ENCODE measurements around the gene SBF1. TPM values are rescaled to one million over a fixed set of nuclear protein-coding genes. Genes with fewer than 3 reads are reported as not detected.

SBF1 gene, protein sequence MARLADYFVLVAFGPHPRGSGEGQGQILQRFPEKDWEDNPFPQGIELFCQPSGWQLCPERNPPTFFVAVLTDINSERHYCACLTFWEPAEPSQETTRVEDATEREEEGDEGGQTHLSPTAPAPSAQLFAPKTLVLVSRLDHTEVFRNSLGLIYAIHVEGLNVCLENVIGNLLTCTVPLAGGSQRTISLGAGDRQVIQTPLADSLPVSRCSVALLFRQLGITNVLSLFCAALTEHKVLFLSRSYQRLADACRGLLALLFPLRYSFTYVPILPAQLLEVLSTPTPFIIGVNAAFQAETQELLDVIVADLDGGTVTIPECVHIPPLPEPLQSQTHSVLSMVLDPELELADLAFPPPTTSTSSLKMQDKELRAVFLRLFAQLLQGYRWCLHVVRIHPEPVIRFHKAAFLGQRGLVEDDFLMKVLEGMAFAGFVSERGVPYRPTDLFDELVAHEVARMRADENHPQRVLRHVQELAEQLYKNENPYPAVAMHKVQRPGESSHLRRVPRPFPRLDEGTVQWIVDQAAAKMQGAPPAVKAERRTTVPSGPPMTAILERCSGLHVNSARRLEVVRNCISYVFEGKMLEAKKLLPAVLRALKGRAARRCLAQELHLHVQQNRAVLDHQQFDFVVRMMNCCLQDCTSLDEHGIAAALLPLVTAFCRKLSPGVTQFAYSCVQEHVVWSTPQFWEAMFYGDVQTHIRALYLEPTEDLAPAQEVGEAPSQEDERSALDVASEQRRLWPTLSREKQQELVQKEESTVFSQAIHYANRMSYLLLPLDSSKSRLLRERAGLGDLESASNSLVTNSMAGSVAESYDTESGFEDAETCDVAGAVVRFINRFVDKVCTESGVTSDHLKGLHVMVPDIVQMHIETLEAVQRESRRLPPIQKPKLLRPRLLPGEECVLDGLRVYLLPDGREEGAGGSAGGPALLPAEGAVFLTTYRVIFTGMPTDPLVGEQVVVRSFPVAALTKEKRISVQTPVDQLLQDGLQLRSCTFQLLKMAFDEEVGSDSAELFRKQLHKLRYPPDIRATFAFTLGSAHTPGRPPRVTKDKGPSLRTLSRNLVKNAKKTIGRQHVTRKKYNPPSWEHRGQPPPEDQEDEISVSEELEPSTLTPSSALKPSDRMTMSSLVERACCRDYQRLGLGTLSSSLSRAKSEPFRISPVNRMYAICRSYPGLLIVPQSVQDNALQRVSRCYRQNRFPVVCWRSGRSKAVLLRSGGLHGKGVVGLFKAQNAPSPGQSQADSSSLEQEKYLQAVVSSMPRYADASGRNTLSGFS (N-terminal part only)
- 100 to 1,000 TPM; 220 to 227 TPM for total RNA-seq
- polyA plus RNA-seq (2013, experiment 1 of 2): 79.1 TPM
- 88.7 TPM for polyA plus RNA-seq (2013, experiment 2 of 2)
- 224 to 835 (median 421) reads per million in 172 experiments for total RNA-seq

DNA sequence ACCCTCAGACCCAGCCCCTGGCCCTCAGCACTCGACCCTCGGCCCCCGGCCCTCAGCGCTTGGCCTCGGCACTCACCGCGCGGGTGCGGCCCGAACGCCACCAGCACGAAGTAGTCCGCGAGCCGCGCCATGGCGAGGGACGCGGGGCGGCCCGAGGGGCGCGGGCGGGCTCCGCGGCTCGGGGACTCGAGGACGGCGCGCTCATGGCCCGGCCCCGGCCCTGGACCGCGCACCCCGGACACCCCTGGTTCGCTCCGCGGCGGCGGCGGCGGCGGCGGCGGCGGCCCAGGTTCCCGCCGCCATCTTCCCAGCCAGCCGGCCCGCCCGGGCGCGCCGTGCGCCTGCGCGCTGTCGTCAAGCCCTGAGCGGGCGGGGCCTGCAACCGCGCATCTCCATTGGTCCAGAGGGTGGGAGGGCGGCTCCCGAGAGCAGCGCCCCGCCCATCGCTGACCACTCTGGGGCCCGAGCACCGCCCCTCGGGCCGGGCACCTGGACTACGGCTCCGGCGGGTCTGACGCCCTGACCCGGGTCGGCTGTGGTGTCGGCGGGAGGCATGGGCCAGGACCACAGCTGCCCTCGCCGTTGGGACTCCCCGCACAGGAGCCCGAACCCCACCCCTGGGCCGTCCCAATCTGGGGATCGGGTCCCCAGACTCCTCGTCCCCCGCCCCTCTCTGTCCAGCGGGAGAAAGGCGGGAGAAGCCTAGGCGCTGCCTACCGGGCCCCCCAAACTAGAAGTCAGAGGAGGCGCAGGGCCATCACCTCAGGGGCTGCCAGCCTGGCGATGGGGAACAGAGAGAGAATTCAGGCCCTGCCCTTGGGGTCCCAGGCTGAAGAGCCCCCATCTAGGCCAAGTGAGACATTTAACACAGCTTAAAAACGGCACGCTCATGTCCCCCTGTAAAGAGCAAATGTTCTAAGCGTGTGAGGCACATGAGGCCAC is at the start of gene SBF1:
TSS of gene SBF1 (minus strand) at position 326 of the 942 bp plus-strand sequence. CDS start at position 131, 195 bp downstream.
- Mint-ChIP-seq H3K36me3 (ENCODE audit: low read depth) (peaks cover 15% of the 10 kb centered on the region), H3K4me3 (peak within 1 kb of the TSS; percentile 92), H3K4me1 (ENCODE audit: low read depth) (peaks cover 47% of the 10 kb centered on the region), H3K9me3 (no peaks in the 10 kb centered on the region), H3K27me3 (no peaks in the 10 kb centered on the region), H3K27ac (peak within 1 kb of the TSS; percentile 94)
- Histone ChIP-seq H3K4me3 (ENCODE audit: low read length) (peak within 1 kb of the TSS; percentile 80), H3K9me3 (ENCODE audit: control insufficient read depth in 1 of 2, insufficient read depth in 1 of 2, low read length in 2 of 2) (no peaks in the 10 kb centered on the region), H3K4me1 (ENCODE audit: insufficient read depth, low read length) (peaks cover 50% of the 10 kb centered on the region), H3K27me3 (ENCODE audit: control insufficient read depth in 1 of 2, insufficient read depth in 2 of 2, low read length in 2 of 2) (no peaks in the 10 kb centered on the region), H3K36me3 (ENCODE audit: insufficient read depth, low read length) (peaks cover 12% of the 10 kb centered on the region), H3K27ac (ENCODE audit: low read depth in 1 of 2, low read length in 2 of 2) (peak within 1 kb of the TSS; percentile 40 to 94)
- ChIA-PET POLR2A (interaction anchor here (0.8 to 1.3 kb wide), 2 partner anchors 33 to 146 kb away, joined by 4 read pairs; partner anchors contain the start of genes LMF2 and NCAPH2), CTCF (interaction anchor here (0.7 to 1.5 kb wide), 3 partner anchors 23 to 133 kb away, joined by 3 to 4 read pairs (median 3); partner anchors contain the start of gene SCO2)
- intact Hi-C loops (cut with DNase I, micrococcal nuclease): loop anchor here in 1 of 2 experiments (5.0 kb wide), 2 partner anchors 32 to 52 kb away; partner anchors contain the start of genes LMF2, NCAPH2 and SCO2
- peak; percentile 64 for ATAC-seq (ENCODE audit: poor library complexity)
- TF ChIP-seq, protein P1, sequence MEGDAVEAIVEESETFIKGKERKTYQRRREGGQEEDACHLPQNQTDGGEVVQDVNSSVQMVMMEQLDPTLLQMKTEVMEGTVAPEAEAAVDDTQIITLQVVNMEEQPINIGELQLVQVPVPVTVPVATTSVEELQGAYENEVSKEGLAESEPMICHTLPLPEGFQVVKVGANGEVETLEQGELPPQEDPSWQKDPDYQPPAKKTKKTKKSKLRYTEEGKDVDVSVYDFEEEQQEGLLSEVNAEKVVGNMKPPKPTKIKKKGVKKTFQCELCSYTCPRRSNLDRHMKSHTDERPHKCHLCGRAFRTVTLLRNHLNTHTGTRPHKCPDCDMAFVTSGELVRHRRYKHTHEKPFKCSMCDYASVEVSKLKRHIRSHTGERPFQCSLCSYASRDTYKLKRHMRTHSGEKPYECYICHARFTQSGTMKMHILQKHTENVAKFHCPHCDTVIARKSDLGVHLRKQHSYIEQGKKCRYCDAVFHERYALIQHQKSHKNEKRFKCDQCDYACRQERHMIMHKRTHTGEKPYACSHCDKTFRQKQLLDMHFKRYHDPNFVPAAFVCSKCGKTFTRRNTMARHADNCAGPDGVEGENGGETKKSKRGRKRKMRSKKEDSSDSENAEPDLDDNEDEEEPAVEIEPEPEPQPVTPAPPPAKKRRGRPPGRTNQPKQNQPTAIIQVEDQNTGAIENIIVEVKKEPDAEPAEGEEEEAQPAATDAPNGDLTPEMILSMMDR (IDR thresholded peaks at IDR 0.05): no peak
- DNase-seq: peak; percentile 73 to 95 (median 86)

DNA sequence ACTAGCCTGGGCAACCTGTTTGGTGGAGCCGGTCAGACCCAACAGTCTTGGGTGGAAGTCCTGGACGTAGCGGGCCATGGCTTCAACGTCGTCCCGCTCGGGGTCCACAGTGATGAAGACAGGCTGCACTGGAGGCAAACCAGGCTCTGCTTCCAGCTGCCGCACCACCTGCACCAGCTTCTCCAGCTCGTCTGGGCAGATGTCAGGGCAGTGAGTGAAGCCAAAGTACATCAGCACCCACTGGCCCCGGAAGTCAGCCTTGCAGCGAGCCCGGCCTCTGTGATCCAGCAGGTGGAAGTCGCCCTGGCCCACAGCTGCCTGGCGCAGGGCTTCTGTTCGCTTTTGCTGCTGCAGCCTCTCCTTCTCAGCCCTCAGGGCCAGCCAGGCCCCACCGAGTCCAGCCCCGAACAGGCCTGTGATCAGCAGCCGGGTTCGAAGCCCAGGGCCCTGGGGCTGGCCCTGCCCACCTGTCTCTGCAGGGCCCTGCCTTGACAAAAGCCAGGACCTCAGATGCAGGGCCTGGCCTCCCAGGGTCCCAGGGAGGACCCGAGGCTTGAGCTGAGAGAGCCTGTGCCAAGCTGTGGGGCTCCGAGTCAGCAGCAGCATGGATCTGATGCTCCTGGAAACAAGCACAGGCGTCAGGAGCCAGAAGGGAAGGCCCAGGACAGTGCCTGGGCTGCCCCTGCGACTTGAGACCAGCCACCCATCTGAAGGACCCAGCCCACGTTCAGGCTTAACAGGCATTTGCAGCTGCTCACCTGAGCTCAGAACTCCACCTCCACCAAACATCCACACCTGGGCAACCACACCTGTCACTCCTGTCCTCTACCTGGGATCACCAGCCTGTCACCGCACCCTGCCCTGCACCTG is 49.2 kb upstream of the SBF1 start:
- peak in 2 of 14 experiments; percentile 26 to 47 for DNase-seq
- no peak for ATAC-seq (ENCODE audit: poor library complexity)
- Mint-ChIP-seq H3K4me3 (peak overlapping the region; percentile 91), H3K27me3 (no peaks in the 10 kb centered on the region), H3K4me1 (ENCODE audit: low read depth) (peaks cover 28% of the 10 kb centered on the region), H3K9me3 (no peaks in the 10 kb centered on the region), H3K27ac (peak overlapping the region; percentile 89), H3K36me3 (ENCODE audit: low read depth) (peaks cover 45% of the 10 kb centered on the region)
- POLR2A ChIA-PET: interaction anchor here (1.7 to 6.7 kb wide), 7 partner anchors 14 to 97 kb away, joined by 7 to 258 read pairs (median 71); partner anchors contain the start of genes KLHDC7B, LMF2, NCAPH2 and SYCE3
- Histone ChIP-seq H3K27me3 (ENCODE audit: control insufficient read depth in 1 of 2, insufficient read depth in 2 of 2, low read length in 2 of 2) (no peaks in the 10 kb centered on the region), H3K4me1 (ENCODE audit: insufficient read depth, low read length) (peaks cover 44% of the 10 kb centered on the region), H3K36me3 (ENCODE audit: insufficient read depth, low read length) (peaks cover 40% of the 10 kb centered on the region), H3K27ac (ENCODE audit: low read depth in 1 of 2, low read length in 2 of 2) (no peak overlapping the region), H3K4me3 (ENCODE audit: low read length) (peak overlapping the region; percentile 70), H3K9me3 (ENCODE audit: control insufficient read depth in 1 of 2, insufficient read depth in 1 of 2, low read length in 2 of 2) (no peaks in the 10 kb centered on the region)
- TF ChIP-seq, protein P1 (IDR thresholded peaks at IDR 0.05): no peak
- CTCF ChIA-PET: interaction anchor here (5.2 kb wide), 1 partner anchor 40 kb away, joined by 70 read pairs; the partner anchor contains the start of gene SYCE3
- intact Hi-C loops (cut with DNase I, micrococcal nuclease): loop anchor here in 1 of 2 experiments (2.0 kb wide), 1 partner anchor 15 kb away; the partner anchor contains the start of gene NCAPH2
